ENCODE results near the gene CCT6B. TPM values are rescaled to one million over a fixed set of nuclear protein-coding genes. Genes with fewer than 3 reads are reported as not detected.

CCT6B gene
- total RNA-seq, 3 donors from 2014 or later: 4.4 to 4.8 (median 4.6) TPM

DNA sequence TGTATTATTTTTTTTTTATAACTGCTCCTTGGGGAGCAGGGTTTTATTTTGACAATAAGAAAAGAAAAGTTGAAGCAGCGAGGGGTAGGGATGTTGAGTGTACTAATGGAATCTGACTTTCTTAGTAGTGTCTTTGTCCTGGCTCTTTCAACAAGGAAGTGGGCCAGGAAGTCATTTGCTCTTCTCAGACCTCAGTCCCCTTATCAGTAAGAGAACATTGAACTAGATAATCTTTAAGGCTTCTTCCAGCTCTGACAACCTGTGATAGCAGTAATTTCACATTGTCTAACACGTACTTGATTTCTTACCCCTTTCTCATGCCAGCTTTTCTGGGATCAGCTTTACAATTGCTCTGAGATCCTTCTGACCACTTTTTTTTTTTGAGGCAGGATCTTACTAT lies 27.4 kb upstream of the CCT6B start:
- TF ChIP-seq POLR2AphosphoS5 (IDR thresholded peaks at IDR 0.05): no peak
- TF ChIP-seq, protein P1, sequence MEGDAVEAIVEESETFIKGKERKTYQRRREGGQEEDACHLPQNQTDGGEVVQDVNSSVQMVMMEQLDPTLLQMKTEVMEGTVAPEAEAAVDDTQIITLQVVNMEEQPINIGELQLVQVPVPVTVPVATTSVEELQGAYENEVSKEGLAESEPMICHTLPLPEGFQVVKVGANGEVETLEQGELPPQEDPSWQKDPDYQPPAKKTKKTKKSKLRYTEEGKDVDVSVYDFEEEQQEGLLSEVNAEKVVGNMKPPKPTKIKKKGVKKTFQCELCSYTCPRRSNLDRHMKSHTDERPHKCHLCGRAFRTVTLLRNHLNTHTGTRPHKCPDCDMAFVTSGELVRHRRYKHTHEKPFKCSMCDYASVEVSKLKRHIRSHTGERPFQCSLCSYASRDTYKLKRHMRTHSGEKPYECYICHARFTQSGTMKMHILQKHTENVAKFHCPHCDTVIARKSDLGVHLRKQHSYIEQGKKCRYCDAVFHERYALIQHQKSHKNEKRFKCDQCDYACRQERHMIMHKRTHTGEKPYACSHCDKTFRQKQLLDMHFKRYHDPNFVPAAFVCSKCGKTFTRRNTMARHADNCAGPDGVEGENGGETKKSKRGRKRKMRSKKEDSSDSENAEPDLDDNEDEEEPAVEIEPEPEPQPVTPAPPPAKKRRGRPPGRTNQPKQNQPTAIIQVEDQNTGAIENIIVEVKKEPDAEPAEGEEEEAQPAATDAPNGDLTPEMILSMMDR (IDR thresholded peaks at IDR 0.05): no peak
- no peak for TF ChIP-seq POLR2A (IDR thresholded peaks at IDR 0.05)
- Histone ChIP-seq H3K36me3 (no peaks in the 10 kb centered on the region), H3K27ac (no peak overlapping the region), H3K27me3 (no peaks in the 10 kb centered on the region), H3K4me1 (no peaks in the 10 kb centered on the region), H3K4me3 (no peak overlapping the region), H3K9me3 (no peaks in the 10 kb centered on the region)
- intact Hi-C loops (cut with DNase I; ENCODE audit: low total_unique reads): no loop called here
- no peak for DNase-seq (ENCODE audit: low spot score in 2 of 2)

- H3K27me3 ChIP-seq: no peaks in the 10 kb centered on the region
- intact Hi-C loops (cut with DNase I; ENCODE audit: low total_unique reads): no loop called here
- TF ChIP-seq, protein P1 (IDR thresholded peaks at IDR 0.05): no peak
- TF ChIP-seq POLR2A (IDR thresholded peaks at IDR 0.05): no peak
- no peak for TF ChIP-seq POLR2AphosphoS5 (IDR thresholded peaks at IDR 0.05)
- no peak overlapping the region for H3K27ac ChIP-seq
- no peaks in the 10 kb centered on the region for H3K9me3 ChIP-seq
- DNase-seq (ENCODE audit: low spot score in 2 of 2): no peak
- no peak overlapping the region for H3K4me3 ChIP-seq
- no peaks in the 10 kb centered on the region for H3K36me3 ChIP-seq
- H3K4me1 ChIP-seq: no peaks in the 10 kb centered on the region
These were observed 26.0 kb upstream of the CCT6B start for GRCh38 chr17:34987232-34987631.

- intact Hi-C loops (cut with DNase I; ENCODE audit: low total_unique reads): no loop called here
- no peaks in the 10 kb centered on the region for H3K4me1 ChIP-seq
- H3K27me3 ChIP-seq: no peaks in the 10 kb centered on the region
- no peak for DNase-seq (ENCODE audit: low spot score in 2 of 2)
- H3K36me3 ChIP-seq: no peaks in the 10 kb centered on the region
- no peaks in the 10 kb centered on the region for H3K9me3 ChIP-seq
- peak overlapping the region; percentile 96 to 99 for H3K27ac ChIP-seq
- H3K4me3 ChIP-seq: peak overlapping the region; percentile 76 to 89 (median 81)
- TF ChIP-seq POLR2A (IDR thresholded peaks at IDR 0.05) (no peak), POLR2AphosphoS5 (IDR thresholded peaks at IDR 0.05) (no peak)
- TF ChIP-seq, protein P1 (IDR thresholded peaks at IDR 0.05): no peak
These were observed 20.4 kb upstream of the CCT6B start for GRCh38 chr17:34981538-34982241.

- Histone ChIP-seq H3K36me3 (no peaks in the 10 kb centered on the region), H3K4me3 (peak overlapping the region; percentile 76 to 89 (median 81)), H3K27me3 (no peaks in the 10 kb centered on the region), H3K4me1 (no peaks in the 10 kb centered on the region), H3K27ac (peak overlapping the region; percentile 96 to 99), H3K9me3 (no peaks in the 10 kb centered on the region)
- intact Hi-C loops (cut with DNase I; ENCODE audit: low total_unique reads): no loop called here
- TF ChIP-seq POLR2A (IDR thresholded peaks at IDR 0.05): no peak
- peak; percentile 18 to 50 (median 48) for TF ChIP-seq POLR2AphosphoS5 (IDR thresholded peaks at IDR 0.05)
- TF ChIP-seq, protein P1 (IDR thresholded peaks at IDR 0.05): peak in 2 of 3 donors; percentile 37 to 60
- peak; percentile 67 to 76 for DNase-seq (ENCODE audit: low spot score in 2 of 2)
These were observed 19.6 kb upstream of the CCT6B start for GRCh38 chr17:34980681-34981537.

- Histone ChIP-seq H3K27me3 (no peaks in the 10 kb centered on the region), H3K9me3 (no peaks in the 10 kb centered on the region), H3K4me3 (peak within 1 kb of the TSS; percentile 76 to 89 (median 81)), H3K36me3 (no peaks in the 10 kb centered on the region), H3K4me1 (no peaks in the 10 kb centered on the region), H3K27ac (peak within 1 kb of the TSS; percentile 96 to 99)
- intact Hi-C loops (cut with DNase I; ENCODE audit: low total_unique reads): no loop called here
- peak; percentile 93 to 94 for DNase-seq (ENCODE audit: low spot score in 2 of 2)
- peak; percentile 17 to 84 (median 58) for TF ChIP-seq POLR2AphosphoS5 (IDR thresholded peaks at IDR 0.05)
- TF ChIP-seq, protein P1 (IDR thresholded peaks at IDR 0.05): no peak
- TF ChIP-seq POLR2A (IDR thresholded peaks at IDR 0.05): peak; percentile 72
These were observed 19.1 kb upstream of the CCT6B start, which contains the start of gene LIG3 for GRCh38 chr17:34980353-34980680. LIG3 (plus strand) TSS chr17:34980512; CDS start chr17:34983006, 2,494 bp downstream.
